Measurements from ENCODE around the gene MIOX. TPM values are rescaled to one million over a fixed set of nuclear protein-coding genes. Genes with fewer than 3 reads are reported as not detected.

MIOX gene
- total and polyA plus RNA-seq, 2 experiments from 2014 or later = not detected

DNA sequence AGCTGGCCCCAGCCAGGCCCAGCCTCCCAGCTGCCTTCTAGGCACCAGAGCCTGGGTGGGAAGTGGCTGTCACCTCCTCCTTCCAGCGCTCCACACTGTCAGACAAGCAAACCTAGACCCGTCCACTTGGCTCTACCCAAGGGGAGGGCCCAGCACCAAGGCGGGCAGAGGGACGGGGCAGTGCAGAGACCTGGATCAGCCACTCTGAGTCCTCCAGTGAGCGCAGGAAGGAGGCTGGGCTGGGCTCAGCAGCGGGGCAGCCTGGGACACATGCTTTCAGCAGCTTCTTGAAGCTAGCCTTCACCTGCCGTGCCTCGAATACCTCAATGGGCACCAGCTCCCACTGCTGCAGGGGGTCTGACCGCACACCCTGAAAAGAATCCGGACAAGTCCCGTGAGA is 30.6 kb upstream of the MIOX start (continued):
- TF ChIP-seq, protein P1, sequence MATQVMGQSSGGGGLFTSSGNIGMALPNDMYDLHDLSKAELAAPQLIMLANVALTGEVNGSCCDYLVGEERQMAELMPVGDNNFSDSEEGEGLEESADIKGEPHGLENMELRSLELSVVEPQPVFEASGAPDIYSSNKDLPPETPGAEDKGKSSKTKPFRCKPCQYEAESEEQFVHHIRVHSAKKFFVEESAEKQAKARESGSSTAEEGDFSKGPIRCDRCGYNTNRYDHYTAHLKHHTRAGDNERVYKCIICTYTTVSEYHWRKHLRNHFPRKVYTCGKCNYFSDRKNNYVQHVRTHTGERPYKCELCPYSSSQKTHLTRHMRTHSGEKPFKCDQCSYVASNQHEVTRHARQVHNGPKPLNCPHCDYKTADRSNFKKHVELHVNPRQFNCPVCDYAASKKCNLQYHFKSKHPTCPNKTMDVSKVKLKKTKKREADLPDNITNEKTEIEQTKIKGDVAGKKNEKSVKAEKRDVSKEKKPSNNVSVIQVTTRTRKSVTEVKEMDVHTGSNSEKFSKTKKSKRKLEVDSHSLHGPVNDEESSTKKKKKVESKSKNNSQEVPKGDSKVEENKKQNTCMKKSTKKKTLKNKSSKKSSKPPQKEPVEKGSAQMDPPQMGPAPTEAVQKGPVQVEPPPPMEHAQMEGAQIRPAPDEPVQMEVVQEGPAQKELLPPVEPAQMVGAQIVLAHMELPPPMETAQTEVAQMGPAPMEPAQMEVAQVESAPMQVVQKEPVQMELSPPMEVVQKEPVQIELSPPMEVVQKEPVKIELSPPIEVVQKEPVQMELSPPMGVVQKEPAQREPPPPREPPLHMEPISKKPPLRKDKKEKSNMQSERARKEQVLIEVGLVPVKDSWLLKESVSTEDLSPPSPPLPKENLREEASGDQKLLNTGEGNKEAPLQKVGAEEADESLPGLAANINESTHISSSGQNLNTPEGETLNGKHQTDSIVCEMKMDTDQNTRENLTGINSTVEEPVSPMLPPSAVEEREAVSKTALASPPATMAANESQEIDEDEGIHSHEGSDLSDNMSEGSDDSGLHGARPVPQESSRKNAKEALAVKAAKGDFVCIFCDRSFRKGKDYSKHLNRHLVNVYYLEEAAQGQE (IDR thresholded peaks at IDR 0.05; ENCODE audit: unreplicated experiment) = no peak
- TF ChIP-seq CREB1 (CRISPR knock-in tag; IDR thresholded peaks at IDR 0.05; ENCODE audit: low read depth) (no peak), EZH2phosphoT487 (IDR thresholded peaks at IDR 0.05; ENCODE audit: unreplicated experiment) (no peak), EZH2 (IDR thresholded peaks at IDR 0.05; ENCODE audit: low read depth, unreplicated experiment) (no peak), STAT1 (IDR thresholded peaks at IDR 0.05; ENCODE audit: unreplicated experiment) (no peak)

DNA sequence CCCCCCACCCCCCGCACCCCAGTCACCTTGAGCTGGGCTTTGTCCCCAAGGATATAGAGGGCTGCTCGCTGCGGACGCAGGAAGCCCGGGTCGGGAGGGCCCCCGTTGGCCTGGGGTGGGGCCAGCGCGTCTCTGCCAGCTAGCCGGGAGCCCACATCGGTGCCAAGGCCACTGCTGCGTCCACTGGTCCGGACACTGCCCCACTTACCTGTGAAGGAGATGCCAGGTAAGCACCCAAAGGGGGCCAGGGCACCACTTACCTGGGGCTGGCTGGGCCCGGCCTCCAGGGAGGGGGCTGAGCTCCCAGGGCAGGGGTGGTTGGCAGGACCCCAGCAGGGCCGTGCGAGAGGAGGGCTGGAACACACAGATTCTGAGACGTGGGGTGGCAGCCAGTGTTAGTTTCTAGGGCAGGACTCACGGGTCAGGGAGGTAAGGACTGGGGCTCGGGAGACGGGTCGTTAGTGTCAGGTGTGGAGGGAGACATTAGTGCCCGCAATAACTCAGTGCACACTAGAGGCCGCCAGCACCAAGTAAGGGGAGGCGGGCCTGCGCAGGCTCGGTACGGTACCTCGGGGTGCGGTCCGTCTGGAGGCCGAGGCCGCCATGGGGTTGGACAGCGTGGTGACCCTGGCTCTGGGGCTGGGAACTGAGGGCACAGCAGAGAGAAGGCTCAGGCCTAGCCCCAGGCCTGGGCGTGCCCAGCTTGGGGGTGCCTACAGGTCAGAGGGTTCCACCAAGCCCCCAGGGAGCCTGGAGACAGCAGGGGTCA is 30.0 kb upstream of the MIOX start:
- H3K27me3 ChIP-seq (ENCODE audit: insufficient read depth) = no peaks in the 10 kb centered on the region
- peaks cover 47% of the 10 kb centered on the region for H3K36me3 Mint-ChIP-seq (ENCODE audit: low read depth)
- no peaks in the 10 kb centered on the region for H3K9me3 Mint-ChIP-seq
- H2AFZ ChIP-seq = no peak overlapping the region
- no peak overlapping the region for H3K27ac ChIP-seq (ENCODE audit: low read depth)
- no peaks in the 10 kb centered on the region for H3K36me3 ChIP-seq (ENCODE audit: insufficient read depth)
- TF ChIP-seq, protein P2, sequence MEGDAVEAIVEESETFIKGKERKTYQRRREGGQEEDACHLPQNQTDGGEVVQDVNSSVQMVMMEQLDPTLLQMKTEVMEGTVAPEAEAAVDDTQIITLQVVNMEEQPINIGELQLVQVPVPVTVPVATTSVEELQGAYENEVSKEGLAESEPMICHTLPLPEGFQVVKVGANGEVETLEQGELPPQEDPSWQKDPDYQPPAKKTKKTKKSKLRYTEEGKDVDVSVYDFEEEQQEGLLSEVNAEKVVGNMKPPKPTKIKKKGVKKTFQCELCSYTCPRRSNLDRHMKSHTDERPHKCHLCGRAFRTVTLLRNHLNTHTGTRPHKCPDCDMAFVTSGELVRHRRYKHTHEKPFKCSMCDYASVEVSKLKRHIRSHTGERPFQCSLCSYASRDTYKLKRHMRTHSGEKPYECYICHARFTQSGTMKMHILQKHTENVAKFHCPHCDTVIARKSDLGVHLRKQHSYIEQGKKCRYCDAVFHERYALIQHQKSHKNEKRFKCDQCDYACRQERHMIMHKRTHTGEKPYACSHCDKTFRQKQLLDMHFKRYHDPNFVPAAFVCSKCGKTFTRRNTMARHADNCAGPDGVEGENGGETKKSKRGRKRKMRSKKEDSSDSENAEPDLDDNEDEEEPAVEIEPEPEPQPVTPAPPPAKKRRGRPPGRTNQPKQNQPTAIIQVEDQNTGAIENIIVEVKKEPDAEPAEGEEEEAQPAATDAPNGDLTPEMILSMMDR (conservative IDR thresholded peaks at IDR 0.05; ENCODE audit: low read depth in 2 of 2) = peak; percentile 48 to 71
- no peak for TF ChIP-seq JUNB (IDR thresholded peaks at IDR 0.05; ENCODE audit: unreplicated experiment)
- no peak overlapping the region for H3K4me3 ChIP-seq
- no peak overlapping the region for H3K27ac Mint-ChIP-seq
- H3K4me1 ChIP-seq (ENCODE audit: insufficient read depth) = no peaks in the 10 kb centered on the region
- ATAC-seq (peak; percentile 85), DNase-seq (ENCODE audit: low spot score) (peak; percentile 62)
- no peaks in the 10 kb centered on the region for H3K79me2 ChIP-seq (replicated peaks; ENCODE audit: insufficient read depth)
- no peak overlapping the region for H3K4me2 ChIP-seq
- no peaks in the 10 kb centered on the region for H3K9me2 ChIP-seq (ENCODE audit: insufficient read depth)
- H3K4me3 Mint-ChIP-seq = no peak overlapping the region
- no peaks in the 10 kb centered on the region; the same call in 2 of the 3 replicates for H3K4me1 Mint-ChIP-seq
- peaks cover 3% of the 10 kb centered on the region; the same call in 1 of the 2 replicates for H4K20me1 ChIP-seq (replicated peaks; ENCODE audit: insufficient read depth)
- peaks cover 10% of the 10 kb centered on the region for H3K27me3 Mint-ChIP-seq (ENCODE audit: insufficient read depth, low read depth, poor library complexity)
- H3F3A ChIP-seq (replicated peaks; ENCODE audit: low read depth) = 0 out of 2 replicates have a peak, but pooled peaks cover 3% of the 10 kb centered on the region
